HepG2 (cell line): ENCODE measurements around the gene BAIAP3. TPM values are rescaled to one million over a fixed set of nuclear protein-coding genes. Genes with fewer than 3 reads are reported as not detected.

Experiments
- ATF1 ChIP-seq: IDR thresholded peaks from 2 replicates; pipeline ENCODE4 v1.6.1; 2016; ENCODE audit warnings: mild to moderate bottlenecking, control low read depth
- CBX1 ChIP-seq: IDR thresholded peaks from one replicate; pipeline ENCODE4 v1.6.1; 2016; ENCODE audit warnings: antibody characterized with exemption, low read depth
- FOXO4 ChIP-seq: sonication (generic); formaldehyde crosslinking; conservative IDR thresholded peaks from 2 replicates; pipeline ENCODE4 v1.8.1; 2023; ENCODE audit warnings: missing genetic modification reagents
- HNF4A ChIP-seq: sonication (generic); formaldehyde crosslinking; IDR thresholded peaks from 2 replicates; pipeline ENCODE4 v1.4.0; 2020; ENCODE audit warnings: missing genetic modification reagents
- HOXA3 ChIP-seq: sonication (generic); formaldehyde crosslinking; IDR thresholded peaks from 2 replicates; pipeline ENCODE4 v1.5.0; 2020; ENCODE audit warnings: missing genetic modification reagents
- NPAS2 ChIP-seq: sonication (generic); formaldehyde crosslinking; IDR thresholded peaks from 2 replicates; pipeline ENCODE4 v1.8.0; 2022; ENCODE audit warnings: mild to moderate bottlenecking, missing genetic modification reagents, borderline replicate concordance
- PAX8 ChIP-seq: sonication (generic); formaldehyde crosslinking; IDR thresholded peaks from 2 replicates; pipeline ENCODE4 v1.8.0; 2022; ENCODE audit warnings: mild to moderate bottlenecking, missing genetic modification reagents, borderline replicate concordance
- PRDM4 ChIP-seq: sonication (generic); formaldehyde crosslinking; IDR thresholded peaks from 2 replicates; pipeline ENCODE4 v1.9.0; 2021; ENCODE audit warnings: missing genetic modification reagents, borderline replicate concordance
- RBM22 ChIP-seq: fragments of 200-400 bp; formaldehyde crosslinking; optimal IDR thresholded peaks from 2 replicates; pipeline ENCODE3; 2017; ENCODE audit warnings: mild to moderate bottlenecking, low read length, moderate library complexity
- RFX3 ChIP-seq: IDR thresholded peaks from 2 replicates; pipeline ENCODE4 v1.6.1; 2016; ENCODE audit warnings: missing biosample characterization, missing genetic modification reagents
- RFXAP ChIP-seq: sonication (generic); formaldehyde crosslinking; IDR thresholded peaks from 2 replicates; pipeline ENCODE4 v1.4.0; 2020; ENCODE audit warnings: missing genetic modification reagents, borderline replicate concordance
- SATB2 ChIP-seq: sonication (generic); formaldehyde crosslinking; IDR thresholded peaks from 2 replicates; pipeline ENCODE4 v1.5.0; 2020; ENCODE audit warnings: missing genetic modification reagents
- SIN3B ChIP-seq: fragments of 150-350 bp; IDR thresholded peaks from 2 replicates; pipeline ENCODE4 v1.6.1; 2014; ENCODE audit warnings: low read length
- SNAPC2 ChIP-seq: sonication (generic); formaldehyde crosslinking; IDR thresholded peaks from 2 replicates; pipeline ENCODE4 v1.8.1; 2022; ENCODE audit warnings: mild to moderate bottlenecking, missing genetic modification reagents
- TAF1 ChIP-seq: sonication (generic); formaldehyde crosslinking; IDR thresholded peaks from 2 replicates; pipeline ENCODE4 v1.4.0; 2020; ENCODE audit warnings: missing genetic modification reagents
- ZBTB1 ChIP-seq: sonication (generic); formaldehyde crosslinking; IDR thresholded peaks from 2 replicates; pipeline ENCODE4 v1.4.0; 2020; ENCODE audit warnings: missing genetic modification reagents, borderline replicate concordance
- ZNF317 ChIP-seq: sonication (generic); formaldehyde crosslinking; IDR thresholded peaks from 2 replicates; pipeline ENCODE4 v1.5.0; 2020; ENCODE audit warnings: mild to moderate bottlenecking, missing genetic modification reagents
- ZNF431 ChIP-seq: sonication (generic); formaldehyde crosslinking; IDR thresholded peaks from 2 replicates; pipeline ENCODE4 v1.9.0; 2022; ENCODE audit warnings: missing genetic modification reagents, low read depth, mild to moderate bottlenecking, borderline replicate concordance
- ZNF614 ChIP-seq: IDR thresholded peaks from 2 replicates; pipeline ENCODE4 v1.6.1; 2018; ENCODE audit warnings: missing biosample characterization, missing genetic modification reagents, inconsistent platforms, borderline replicate concordance
- ZNF704 ChIP-seq: sonication (generic); formaldehyde crosslinking; IDR thresholded peaks from 2 replicates; pipeline ENCODE4 v1.8.1; 2023; ENCODE audit warnings: mild to moderate bottlenecking, inconsistent platforms, moderate library complexity, missing genetic modification reagents, borderline replicate concordance
- polyA plus RNA-seq, 8 experiments: library from polyadenylated mRNA; depleted of rRNA in 3 of 8; stranded (reverse) in 7 of 8; unstranded in 1 of 8; fragments of >200 nt; fragmentation: Illumina TruSeq in 4 of 8; extraction: Trizol in 4 of 8; gene quantifications; 2 replicates each; pipeline versions ENCODE4 v1.2.1 to v1.2.3, GENCODE V29; 2011 to 2016; ENCODE audit warnings: low read depth in 4 of 8, missing spikeins in 1 of 8, mixed read lengths in 1 of 8; ENCODE audit not compliant: insufficient read depth in 1 of 8
- total RNA-seq, 5 experiments: library from RNA; depleted of rRNA; stranded (reverse); fragments of >200 nt; fragmentation: Illumina TruSeq; extraction: Trizol; gene quantifications; 2 replicates each; pipeline ENCODE4 v1.2.3, GENCODE V29; 2016; ENCODE audit warnings: low read depth in 1 of 5
- TF ChIP-seq, protein P1 (sequence below): sonication (generic); formaldehyde crosslinking; IDR thresholded peaks from 2 replicates; pipeline ENCODE4 v1.9.0; 2021; ENCODE audit warnings: missing genetic modification reagents, mild to moderate bottlenecking, borderline replicate concordance
- TF ChIP-seq, protein P2 (sequence below): sonication (generic); formaldehyde crosslinking; IDR thresholded peaks from 2 replicates; pipeline ENCODE4 v1.4.0; 2020; ENCODE audit warnings: mild to moderate bottlenecking, low read depth, missing genetic modification reagents

Gene BAIAP3
- total and polyA plus RNA-seq, 2 of the 13 experiments (the other 11 are each of a cell fraction or from before 2014, with no cell fraction given): 3.2 to 5.7 TPM

- TF ChIP-seq ZNF704 (CRISPR knock-in tag) (0 out of 2 replicates have a peak, but pooled peaks have one; percentile 46), HNF4A (CRISPR knock-in tag) (peak; percentile 28; the same call in 1 of the 2 replicates), SNAPC2 (no peak), ZNF614 (CRISPR knock-in tag) (no peak), NPAS2 (CRISPR knock-in tag) (no peak), RFXAP (peak; percentile 54; the same call in 1 of the 2 replicates), ZNF317 (CRISPR knock-in tag) (peak; percentile 84), ZBTB1 (CRISPR knock-in tag) (no peak), ATF1 (CRISPR knock-in tag) (peak; percentile 83; the same call in 1 of the 2 replicates), PAX8 (CRISPR knock-in tag) (no peak), TAF1 (CRISPR knock-in tag) (peak; percentile 56; the same call in 1 of the 2 replicates), SIN3B (no peak), PRDM4 (CRISPR knock-in tag) (peak; percentile 67; the same call in 1 of the 2 replicates), RBM22 (no peak), RFX3 (CRISPR knock-in tag) (no peak), HOXA3 (CRISPR knock-in tag) (peak; percentile 42; the same call in 1 of the 2 replicates), ZNF431 (CRISPR knock-in tag) (peak; percentile 71; the same call in 1 of the 2 replicates), FOXO4 (CRISPR knock-in tag) (0 out of 2 replicates have a peak, but pooled peaks have one; percentile 68), SATB2 (CRISPR knock-in tag) (peak; percentile 88), CBX1 (no peak)
- TF ChIP-seq, protein P1, sequence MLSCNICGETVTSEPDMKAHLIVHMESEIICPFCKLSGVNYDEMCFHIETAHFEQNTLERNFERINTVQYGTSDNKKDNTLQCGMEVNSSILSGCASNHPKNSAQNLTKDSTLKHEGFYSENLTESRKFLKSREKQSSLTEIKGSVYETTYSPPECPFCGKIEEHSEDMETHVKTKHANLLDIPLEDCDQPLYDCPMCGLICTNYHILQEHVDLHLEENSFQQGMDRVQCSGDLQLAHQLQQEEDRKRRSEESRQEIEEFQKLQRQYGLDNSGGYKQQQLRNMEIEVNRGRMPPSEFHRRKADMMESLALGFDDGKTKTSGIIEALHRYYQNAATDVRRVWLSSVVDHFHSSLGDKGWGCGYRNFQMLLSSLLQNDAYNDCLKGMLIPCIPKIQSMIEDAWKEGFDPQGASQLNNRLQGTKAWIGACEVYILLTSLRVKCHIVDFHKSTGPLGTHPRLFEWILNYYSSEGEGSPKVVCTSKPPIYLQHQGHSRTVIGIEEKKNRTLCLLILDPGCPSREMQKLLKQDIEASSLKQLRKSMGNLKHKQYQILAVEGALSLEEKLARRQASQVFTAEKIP (CRISPR knock-in tag): no peak
- TF ChIP-seq, protein P2, sequence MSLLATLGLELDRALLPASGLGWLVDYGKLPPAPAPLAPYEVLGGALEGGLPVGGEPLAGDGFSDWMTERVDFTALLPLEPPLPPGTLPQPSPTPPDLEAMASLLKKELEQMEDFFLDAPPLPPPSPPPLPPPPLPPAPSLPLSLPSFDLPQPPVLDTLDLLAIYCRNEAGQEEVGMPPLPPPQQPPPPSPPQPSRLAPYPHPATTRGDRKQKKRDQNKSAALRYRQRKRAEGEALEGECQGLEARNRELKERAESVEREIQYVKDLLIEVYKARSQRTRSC (CRISPR knock-in tag): no peak
These were observed 24.2 kb upstream of the BAIAP3 start, which contains the start of gene UBE2I (continued) for GRCh38 chr16:1308977-1309885.
